ENCODE data around the gene GRAMD2B.

DNA sequence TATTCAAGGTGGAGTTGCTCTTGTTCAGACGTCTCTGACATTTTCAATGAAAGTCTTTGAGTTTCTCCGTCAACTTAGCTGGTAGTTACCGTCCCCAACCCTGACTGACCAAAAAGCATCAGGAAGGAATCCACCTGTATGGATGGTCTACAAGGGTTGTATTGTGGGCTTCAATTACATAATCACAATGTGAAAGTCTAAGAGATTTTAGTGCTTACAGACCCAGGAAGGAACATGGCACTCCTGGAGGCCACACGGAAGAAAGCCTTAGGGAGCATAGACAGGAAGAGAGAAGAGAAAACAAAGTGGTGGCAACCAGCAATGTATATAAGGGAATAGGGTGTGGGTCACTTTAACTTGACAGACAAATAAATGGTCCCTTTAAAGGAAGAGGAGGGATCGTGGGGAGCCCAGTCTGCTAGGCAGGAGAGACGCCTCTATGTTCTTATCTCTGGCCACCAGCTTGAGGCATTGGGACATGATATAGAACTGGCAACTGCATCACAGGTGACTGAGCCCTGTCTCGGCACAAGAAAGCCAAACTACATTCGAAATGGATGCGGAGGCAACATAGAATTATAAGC is 91.4 kb downstream of the GRAMD2B start:
- TF ChIP-seq KDM5A (IDR thresholded peaks at IDR 0.05; ENCODE audit: low read length): no peak
- no peak for TF ChIP-seq CTCF (IDR thresholded peaks at IDR 0.05; ENCODE audit: control extremely low read depth in 1 of 3, insufficient read depth in 1 of 3, low read depth in 1 of 3, low read length in 3 of 3)
- no peak for TF ChIP-seq ATF3 (IDR thresholded peaks at IDR 0.05; ENCODE audit: insufficient read depth, low read depth, low read length)
- no peak for TF ChIP-seq NRF1 (IDR thresholded peaks at IDR 0.05; ENCODE audit: low read depth, low read length)
- TF ChIP-seq TAF1 (IDR thresholded peaks at IDR 0.05; ENCODE audit: low read depth, low read length): no peak
- no peak for TF ChIP-seq EZH2 (IDR thresholded peaks at IDR 0.05; ENCODE audit: low read depth, low read length, severe bottlenecking)
- TF ChIP-seq, protein P1, sequence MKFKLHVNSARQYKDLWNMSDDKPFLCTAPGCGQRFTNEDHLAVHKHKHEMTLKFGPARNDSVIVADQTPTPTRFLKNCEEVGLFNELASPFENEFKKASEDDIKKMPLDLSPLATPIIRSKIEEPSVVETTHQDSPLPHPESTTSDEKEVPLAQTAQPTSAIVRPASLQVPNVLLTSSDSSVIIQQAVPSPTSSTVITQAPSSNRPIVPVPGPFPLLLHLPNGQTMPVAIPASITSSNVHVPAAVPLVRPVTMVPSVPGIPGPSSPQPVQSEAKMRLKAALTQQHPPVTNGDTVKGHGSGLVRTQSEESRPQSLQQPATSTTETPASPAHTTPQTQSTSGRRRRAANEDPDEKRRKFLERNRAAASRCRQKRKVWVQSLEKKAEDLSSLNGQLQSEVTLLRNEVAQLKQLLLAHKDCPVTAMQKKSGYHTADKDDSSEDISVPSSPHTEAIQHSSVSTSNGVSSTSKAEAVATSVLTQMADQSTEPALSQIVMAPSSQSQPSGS (IDR thresholded peaks at IDR 0.05; ENCODE audit: low read length): no peak
- no peak for TF ChIP-seq POLR2AphosphoS5 (IDR thresholded peaks at IDR 0.05; ENCODE audit: low read depth, low read length)
- TF ChIP-seq FOSL1 (IDR thresholded peaks at IDR 0.05; ENCODE audit: insufficient read depth, low read depth, low read length): no peak
- TF ChIP-seq BRCA1 (IDR thresholded peaks at IDR 0.05; ENCODE audit: low read depth, low read length): no peak

Measured in H1 (cell line).